VCaP (cell line): ENCODE measurements around the gene TRMT11.
A peak's percentile ranks its signal among the peaks of the same experiment; 100 is the strongest.
"Not testable (repeated sequence)": the region's sequence is repeated elsewhere in the genome, so short reads cannot be mapped to it uniquely, and the experiment has no call there.

Source experiments
- H3K27ac ChIP-seq: fragments of 450-650 bp; 2 replicates; pipeline ENCODE4 v1.5.1; 2017
- CTCF ChIP-seq: fragments of 450-650 bp; conservative IDR thresholded peaks from 2 replicates; pipeline ENCODE4 v1.5.1; 2017; ENCODE audit warnings: mild to moderate bottlenecking, moderate library complexity

Gene TRMT11

DNA sequence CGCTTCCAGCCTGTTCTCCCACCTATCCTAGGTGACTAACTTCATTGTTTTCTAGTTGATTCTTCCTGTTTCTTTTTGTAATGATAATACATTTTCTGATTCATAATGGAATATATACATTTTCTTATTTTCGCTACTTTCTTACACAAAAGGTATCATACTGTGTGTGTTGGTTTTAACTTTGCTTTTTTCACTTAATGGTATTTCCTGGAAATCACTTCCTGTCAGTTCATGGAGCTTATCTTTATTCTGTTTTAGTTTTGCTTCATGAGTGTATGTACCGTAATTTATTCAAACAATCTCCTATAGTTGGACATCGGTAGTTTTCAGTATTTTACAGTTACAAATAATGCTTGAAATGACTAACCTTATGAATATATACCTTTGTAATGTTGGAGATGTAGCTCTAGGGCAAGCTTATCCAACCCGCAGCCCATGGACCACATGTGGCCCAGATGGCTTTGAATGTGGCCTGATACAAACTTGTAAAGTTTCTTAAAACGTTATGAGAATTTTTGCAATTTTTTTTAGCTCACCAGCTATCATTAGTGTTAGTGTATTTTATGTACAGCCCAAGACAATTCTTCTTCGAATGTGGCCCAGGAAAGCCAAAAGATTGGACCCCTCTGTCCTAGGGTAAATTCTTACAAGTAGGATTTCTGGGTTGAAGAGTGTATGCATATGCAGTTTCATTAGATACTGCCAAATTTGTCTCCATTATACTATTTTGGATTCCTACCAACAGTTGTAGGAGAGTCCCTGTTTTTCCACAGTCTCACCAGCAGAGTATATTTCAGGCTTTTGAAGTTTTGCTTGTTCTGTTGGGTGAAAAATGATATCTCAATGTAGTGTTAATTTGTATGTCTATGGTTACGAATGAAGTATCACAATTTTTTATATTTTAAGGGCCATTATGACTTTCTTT lies 16.7 kb downstream of the TRMT11 start:
- no peak for TF ChIP-seq CTCF

DNA sequence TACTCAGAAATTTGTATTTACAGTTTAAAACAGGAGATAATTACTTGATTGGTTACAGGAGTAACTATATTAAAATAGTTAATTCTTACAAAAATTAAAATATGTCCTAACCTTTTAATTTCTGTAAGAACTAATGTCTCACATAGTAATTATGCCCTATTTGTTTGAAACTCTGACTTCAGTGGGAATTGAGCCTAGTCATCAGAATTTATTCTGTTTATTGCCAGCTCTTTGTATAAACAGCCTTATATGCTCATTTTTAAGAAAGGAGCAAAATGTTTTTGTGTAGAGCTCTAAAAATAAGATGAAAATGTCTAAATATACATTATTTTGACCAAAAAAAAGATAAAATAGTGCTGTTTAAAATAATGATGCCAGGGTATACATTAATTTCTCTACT lies 21.5 kb downstream of the TRMT11 start:
- no peak overlapping the region for H3K27ac ChIP-seq
- TF ChIP-seq CTCF = no peak

More for the DNA sequence above, 16.7 kb downstream of the TRMT11 start:
- no peak overlapping the region for H3K27ac ChIP-seq

- H3K27ac ChIP-seq = no peak overlapping the region
- no peak for TF ChIP-seq CTCF
These were observed 23.7 kb downstream of the TRMT11 start for GRCh38 chr6:126010040-126010439.

GRCh38 chr6:126015863-126016262 lies 29.5 kb downstream of the TRMT11 start:
- no peak for TF ChIP-seq CTCF

DNA sequence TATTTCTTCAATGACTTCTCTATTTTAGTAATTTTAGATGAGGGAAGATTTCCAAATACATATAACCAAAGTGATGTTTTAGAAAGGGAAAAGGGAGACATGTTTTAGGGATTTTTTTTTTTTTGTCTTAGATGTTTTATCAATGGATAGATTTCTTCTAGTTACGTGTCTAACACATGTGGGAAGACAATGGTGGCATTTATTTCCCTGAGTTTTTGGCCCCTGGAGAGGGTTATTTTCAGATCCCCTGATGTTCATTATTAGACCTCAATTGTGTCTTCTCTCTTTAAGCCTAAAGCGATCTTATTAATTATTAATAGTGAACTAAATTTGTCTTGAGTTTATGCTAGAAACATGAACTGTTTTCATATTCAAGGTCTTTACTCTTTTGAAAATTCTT lies 30.3 kb downstream of the TRMT11 start:
- H3K27ac ChIP-seq = no peak overlapping the region
- no peak for TF ChIP-seq CTCF

More at GRCh38 chr6:126015863-126016262, 29.5 kb downstream of the TRMT11 start:
- peak overlapping the region; percentile 36; the same call in 1 of the 2 replicates for H3K27ac ChIP-seq

DNA sequence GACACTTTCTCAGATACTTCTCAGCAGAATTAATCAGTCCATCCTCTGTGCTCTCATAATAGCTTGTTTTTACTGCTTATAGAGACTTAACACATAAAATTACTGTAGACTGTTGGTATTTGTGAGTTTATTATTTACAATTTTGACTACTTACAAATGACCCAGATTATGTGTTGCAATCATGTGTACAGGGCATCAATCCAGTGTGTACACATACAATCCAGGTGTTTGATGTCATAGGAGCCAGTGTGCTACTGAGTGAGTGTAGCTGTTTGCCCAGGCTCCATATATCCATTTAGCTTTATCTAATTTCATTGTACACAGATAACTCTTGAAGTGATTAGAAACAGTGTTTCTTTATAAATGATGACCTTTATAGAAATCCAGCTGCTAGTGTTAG lies 31.3 kb downstream of the TRMT11 start:
- no peak for TF ChIP-seq CTCF
- H3K27ac ChIP-seq = no peak overlapping the region

- no peak overlapping the region for H3K27ac ChIP-seq
- no peak for TF ChIP-seq CTCF
These were observed 34.1 kb downstream of the TRMT11 start for GRCh38 chr6:126020305-126021050.

GRCh38 chr6:126023474-126023873 lies 37.1 kb downstream of the TRMT11 start:
- not testable (repeated sequence) for H3K27ac ChIP-seq
